Thymus (tissue), 11 donors: ENCODE data around the gene BLTP3A. TPM values are rescaled to one million over a fixed set of nuclear protein-coding genes. Genes with fewer than 3 reads are reported as not detected.

Source experiments
- DNase-seq, 9 donors: peaks; one replicate each; pipeline ENCODE4 v3.0.0-alpha.2; 2013; ENCODE audit warnings: low spot score in 9 of 9, low read depth in 6 of 9, missing footprints in 1 of 9
- H3K27ac ChIP-seq, 2 donors: one replicate each; pipeline ENCODE4 v1.5.1; 2013; ENCODE audit warnings: control low read depth in 1 of 2, low read depth in 1 of 2, low read length in 1 of 2, mild to moderate bottlenecking in 1 of 2, moderate library complexity in 1 of 2
- H3K27me3 ChIP-seq, 2 donors: one replicate each; pipeline ENCODE4 v1.5.1; 2013; ENCODE audit warnings: low read length in 1 of 2; ENCODE audit not compliant: control insufficient read depth in 2 of 2, insufficient read depth in 1 of 2
- H3K36me3 ChIP-seq, 2 donors: one replicate each; pipeline ENCODE4 v1.5.1; 2013; ENCODE audit warnings: low read length in 1 of 2, mild to moderate bottlenecking in 1 of 2, moderate library complexity in 1 of 2; ENCODE audit not compliant: control insufficient read depth in 2 of 2, insufficient read depth in 2 of 2
- H3K4me1 ChIP-seq, 2 donors: one replicate each; pipeline ENCODE4 v1.5.1; 2013; ENCODE audit warnings: low read length in 2 of 2; ENCODE audit not compliant: control insufficient read depth in 2 of 2, insufficient read depth in 2 of 2
- H3K4me3 ChIP-seq, 2 donors: one replicate each; pipeline ENCODE4 v1.5.1; 2013; ENCODE audit warnings: low read length in 2 of 2, control low read depth in 1 of 2, mild to moderate bottlenecking in 1 of 2
- H3K9me3 ChIP-seq, 2 donors: one replicate each; pipeline ENCODE4 v1.5.1; 2013; ENCODE audit warnings: low read length in 1 of 2, mild to moderate bottlenecking in 1 of 2; ENCODE audit not compliant: control insufficient read depth in 2 of 2, insufficient read depth in 1 of 2
- WGBS: extraction: QIAGEN DNeasy Blood & Tissue Kit; methylation state at CpG from one replicate; pipeline ENCODE4 v1.1.7; 2013; 5-methylcytosine and 5-hydroxymethylcytosine counted together
- polyA plus RNA-seq: library from polyadenylated mRNA; stranded (reverse); fragments of 200-250 nt; gene quantifications from one replicate; pipeline ENCODE4 v1.2.3, GENCODE V29; 2013
- total RNA-seq: library from RNA; stranded (reverse); fragments of 120-200 nt; gene quantifications from one replicate; pipeline ENCODE4 v1.2.4, GENCODE V29; 2013
- donor health status: healthy.

The BLTP3A gene
- total and polyA plus RNA-seq, 2 donors = 3.9 to 4.2 TPM

DNA sequence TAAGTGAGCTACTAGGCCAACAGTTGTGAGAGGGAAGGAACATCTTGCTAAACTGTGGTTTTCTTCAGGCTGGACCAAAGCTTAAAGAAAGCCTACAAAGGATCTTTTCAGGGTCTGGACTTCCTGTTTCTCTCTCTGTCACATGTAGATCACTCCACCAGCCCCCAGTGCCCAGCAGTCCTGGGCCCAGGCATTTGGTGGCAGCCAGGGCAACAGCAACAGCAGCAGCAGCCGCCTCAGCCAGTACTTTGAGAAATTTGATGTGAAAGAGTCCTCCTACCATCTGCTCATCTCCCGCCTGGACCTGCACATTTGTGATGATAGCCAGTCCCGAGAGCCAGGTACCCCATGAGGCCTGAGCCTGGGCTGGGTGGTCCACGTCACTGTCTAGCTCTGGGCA, 44.1 kb downstream of the BLTP3A start:
- no peaks in the 10 kb centered on the region for H3K4me1 ChIP-seq
- H3K36me3 ChIP-seq = peaks cover 26 to 38% of the 10 kb centered on the region in 2 donors
- WGBS = 98% methylated on average over 4 of the region's 4 CpGs
- no peaks in the 10 kb centered on the region for H3K27me3 ChIP-seq
- no peak overlapping the region for H3K4me3 ChIP-seq
- no peaks in the 10 kb centered on the region for H3K9me3 ChIP-seq
- no peak overlapping the region for H3K27ac ChIP-seq
- DNase-seq = no peak

DNA sequence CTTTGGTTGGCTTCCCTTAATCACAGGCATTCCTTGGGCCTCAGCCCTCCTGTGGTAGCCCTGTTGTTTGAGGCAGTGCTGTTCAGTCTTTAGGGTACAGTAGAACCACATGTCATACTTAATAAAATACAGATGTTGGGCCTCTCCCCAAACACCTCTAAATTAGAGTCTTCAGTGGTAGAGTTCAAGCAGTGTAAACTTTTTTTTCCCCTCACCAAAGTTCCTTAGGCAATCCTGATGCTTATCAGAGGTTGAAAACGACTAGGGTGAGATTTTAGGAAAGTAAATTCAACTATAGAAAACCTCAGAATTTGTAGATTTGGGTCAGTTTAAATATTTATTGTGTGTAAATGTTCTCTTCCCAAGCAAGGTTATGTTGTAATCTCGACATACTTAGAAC, 44.6 kb downstream of the BLTP3A start:
- WGBS = 93% methylated on average over 2 of the region's 2 CpGs
- peaks cover 26 to 38% of the 10 kb centered on the region in 2 donors for H3K36me3 ChIP-seq
- no peak overlapping the region for H3K4me3 ChIP-seq
- H3K4me1 ChIP-seq = no peaks in the 10 kb centered on the region
- no peak for DNase-seq
- no peaks in the 10 kb centered on the region for H3K27me3 ChIP-seq
- H3K27ac ChIP-seq = no peak overlapping the region
- H3K9me3 ChIP-seq = no peaks in the 10 kb centered on the region

DNA sequence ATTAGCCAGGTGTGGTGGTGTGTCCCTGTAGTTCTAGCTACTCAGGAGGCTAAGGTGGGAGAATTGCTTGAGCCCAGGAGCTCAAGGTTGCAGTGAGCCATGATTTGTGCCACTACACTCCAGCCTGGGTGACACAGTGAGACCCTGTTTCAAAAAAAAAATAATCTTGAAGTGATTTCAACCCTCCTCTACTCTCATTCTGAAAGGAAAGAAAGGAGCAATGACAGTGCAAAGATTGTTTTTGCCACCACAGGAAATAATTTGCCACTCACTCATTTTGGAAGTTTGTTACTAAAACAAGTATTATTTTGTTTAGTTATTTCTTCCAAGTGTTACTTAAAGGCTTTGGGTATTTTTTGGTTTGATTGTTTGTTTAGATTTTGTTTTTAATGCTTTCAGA, 45.6 kb downstream of the BLTP3A start:
- Histone ChIP-seq H3K9me3 (no peaks in the 10 kb centered on the region), H3K4me1 (no peaks in the 10 kb centered on the region), H3K36me3 (peaks cover 26 to 37% of the 10 kb centered on the region in 2 donors), H3K27ac (no peak overlapping the region), H3K27me3 (no peaks in the 10 kb centered on the region), H3K4me3 (no peak overlapping the region)
- no peak for DNase-seq

DNA sequence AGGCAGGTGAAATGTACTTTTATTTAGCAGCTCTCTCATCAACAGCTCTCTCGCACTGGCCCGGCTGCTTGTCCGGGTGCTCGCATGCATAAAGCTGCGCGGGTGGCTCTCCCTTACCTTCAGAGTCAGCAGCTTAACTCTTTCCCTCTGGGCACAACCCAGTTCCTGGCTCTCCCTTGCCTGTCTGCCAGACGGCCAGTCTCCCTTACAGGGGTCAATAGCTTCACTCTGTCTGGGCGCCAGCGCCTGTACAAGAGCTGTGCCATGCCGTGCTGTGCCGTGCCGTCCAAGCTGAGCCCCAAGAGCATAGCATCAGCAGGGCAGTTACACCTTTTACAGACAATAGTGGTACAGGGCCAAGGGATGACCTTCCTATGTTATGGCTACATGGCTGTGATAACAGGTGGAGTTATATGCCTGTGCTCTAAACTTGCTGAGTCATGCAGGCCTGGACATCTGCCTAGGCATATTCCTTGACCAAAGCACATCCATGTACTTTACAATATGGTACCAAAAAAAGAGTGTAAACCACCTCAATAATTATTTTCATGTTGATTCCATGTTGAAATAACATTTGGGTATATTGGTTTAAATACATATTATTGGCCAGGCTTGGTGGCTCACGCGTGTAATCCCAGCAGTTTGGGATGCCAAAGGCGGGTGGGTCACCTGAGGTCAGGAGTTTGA, 47.9 kb downstream of the BLTP3A start:
- Histone ChIP-seq H3K27ac (no peak overlapping the region), H3K4me1 (no peaks in the 10 kb centered on the region), H3K27me3 (no peaks in the 10 kb centered on the region), H3K36me3 (peaks cover 19 to 26% of the 10 kb centered on the region in 2 donors), H3K9me3 (no peaks in the 10 kb centered on the region), H3K4me3 (no peak overlapping the region)
- no peak for DNase-seq
- WGBS = 98% methylated on average over 15 of the region's 15 CpGs

Other genes with a start within 250 kb of the BLTP3A start
- 0.14 TPM for gene SPDEF, start 235.8 kb upstream of the BLTP3A start, total RNA-seq
- 0.55 TPM for gene SPDEF, start 235.8 kb upstream of the BLTP3A start, polyA plus RNA-seq
- 17.4 TPM for gene ILRUN, start 95.3 kb upstream of the BLTP3A start, total RNA-seq
- 35.5 TPM for gene ILRUN, start 95.3 kb upstream of the BLTP3A start, polyA plus RNA-seq
- gene SNRPC, start 34.6 kb upstream of the BLTP3A start, total RNA-seq = 142 TPM
- 100 TPM for gene SNRPC, start 34.6 kb upstream of the BLTP3A start, polyA plus RNA-seq
- 34.8 TPM for gene TAF11, start 96.0 kb downstream of the BLTP3A start, total RNA-seq
- 62.4 TPM for gene TAF11, start 96.0 kb downstream of the BLTP3A start, polyA plus RNA-seq
- 6.9 TPM for gene ANKS1A, start 97.2 kb downstream of the BLTP3A start, total RNA-seq
- gene ANKS1A, start 97.2 kb downstream of the BLTP3A start, polyA plus RNA-seq = 7.7 TPM